HEK293T (cell line): ENCODE data around the gene C15orf39.

Experiments
- FOXK2 ChIP-seq: fragments of 450-650 bp; IDR thresholded peaks from 2 replicates; pipeline ENCODE4 v1.6.1; 2016; ENCODE audit warnings: mild to moderate bottlenecking
- FOXM1 ChIP-seq: fragments of 450-650 bp; IDR thresholded peaks from 2 replicates; pipeline ENCODE4 v1.6.1; 2017; ENCODE audit warnings: mild to moderate bottlenecking, borderline replicate concordance

- TF ChIP-seq FOXM1: no peak
- no peak for TF ChIP-seq FOXK2
Measured at GRCh38 chr15:75210811-75211230, 9.1 kb downstream of the C15orf39 start.
